Muscle layer of duodenum (tissue), 2 donors: ENCODE data around the gene HACE1.

Experiments
- H3K27ac ChIP-seq: one replicate; pipeline ENCODE4 v1.7.0; 2013; ENCODE audit warnings: mild to moderate bottlenecking, low read length
- H3K27me3 ChIP-seq: one replicate; pipeline ENCODE4 v1.7.0; 2013; ENCODE audit warnings: low read depth, mild to moderate bottlenecking, control low read depth, low read length
- H3K36me3 ChIP-seq, 2 donors: one replicate each; pipeline ENCODE4 v1.7.0; 2013; ENCODE audit warnings: low read length in 2 of 2, control low read depth in 1 of 2, mild to moderate bottlenecking in 1 of 2; ENCODE audit not compliant: insufficient read depth in 2 of 2, control insufficient read depth in 1 of 2
- H3K4me1 ChIP-seq, 2 donors: one replicate each; pipeline ENCODE4 v1.7.0; 2013; ENCODE audit warnings: low read length in 2 of 2, mild to moderate bottlenecking in 2 of 2, control low read depth in 1 of 2, moderate library complexity in 1 of 2; ENCODE audit not compliant: insufficient read depth in 2 of 2, control insufficient read depth in 1 of 2
- H3K4me3 ChIP-seq, 2 donors: one replicate each; pipeline ENCODE4 v1.7.0; 2013; ENCODE audit warnings: low read length in 2 of 2, low read depth in 1 of 2, mild to moderate bottlenecking in 1 of 2
- H3K9me3 ChIP-seq, 2 donors: one replicate each; pipeline ENCODE4 v1.7.0; 2013; ENCODE audit warnings: low read length in 2 of 2, control low read depth in 1 of 2, mild to moderate bottlenecking in 1 of 2; ENCODE audit not compliant: control insufficient read depth in 1 of 2
- donor health status: healthy.

The HACE1 gene

DNA sequence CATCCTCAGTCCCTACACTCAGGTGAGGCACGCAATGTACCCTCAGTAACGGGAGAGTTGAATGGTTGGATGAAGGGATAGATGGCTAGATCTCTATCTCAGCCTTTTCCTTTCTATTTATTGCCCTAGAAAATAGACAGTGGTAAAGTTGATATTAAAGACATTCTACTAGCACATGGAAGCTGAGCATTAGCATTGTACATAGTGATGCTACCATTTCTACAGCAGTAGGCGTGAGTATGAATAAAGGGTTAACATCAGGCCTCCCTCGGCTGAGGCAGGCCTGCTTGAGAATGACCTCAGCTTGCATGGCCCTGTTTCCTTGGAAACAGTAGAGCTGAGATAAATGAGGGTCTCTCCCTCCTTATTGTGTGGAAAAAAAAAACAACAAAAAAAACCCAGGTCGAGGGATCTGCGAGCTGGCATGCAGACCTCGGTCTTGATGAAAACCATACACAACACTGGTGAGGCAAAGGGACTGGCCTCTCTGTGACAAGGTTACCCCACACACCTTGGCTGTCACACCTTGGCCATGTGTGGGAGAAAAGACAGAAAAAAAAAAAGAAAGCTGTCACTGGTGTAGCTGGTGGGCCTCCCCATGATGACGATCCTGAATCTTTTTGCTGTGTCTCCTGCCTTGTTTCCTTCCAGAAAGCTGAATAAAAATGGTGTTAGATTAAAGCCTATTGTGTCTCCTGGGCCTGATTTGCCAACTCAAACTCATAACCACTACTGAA, 160.0 kb downstream of the HACE1 start:
- H3K9me3 ChIP-seq, result no peaks in the 10 kb centered on the region
- no peaks in the 10 kb centered on the region for H3K27me3 ChIP-seq
- no peaks in the 10 kb centered on the region for H3K4me1 ChIP-seq
- no peak overlapping the region for H3K27ac ChIP-seq
- no peaks in the 10 kb centered on the region for H3K36me3 ChIP-seq
- H3K4me3 ChIP-seq, result no peak overlapping the region

DNA sequence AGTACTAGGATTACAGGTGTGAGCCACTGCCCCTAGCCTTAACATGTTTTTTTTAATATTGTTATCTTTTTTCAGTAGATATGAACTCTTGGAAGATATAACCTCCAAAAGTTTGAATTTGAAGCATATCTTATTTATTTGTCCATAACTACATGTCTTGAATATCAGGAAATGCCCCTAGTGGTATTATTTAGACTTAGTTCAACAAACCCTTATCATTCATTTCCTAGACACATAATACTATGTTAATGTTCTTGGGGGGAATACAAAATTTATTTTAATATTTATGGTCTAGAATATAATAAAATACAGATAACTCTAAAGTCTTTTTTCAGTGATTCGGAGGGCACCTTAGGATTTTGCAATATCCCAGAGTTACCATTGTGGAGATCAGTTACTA, 160.7 kb downstream of the HACE1 start:
- Histone ChIP-seq H3K4me1 (no peaks in the 10 kb centered on the region), H3K27ac (no peak overlapping the region), H3K4me3 (no peak overlapping the region), H3K27me3 (no peaks in the 10 kb centered on the region), H3K36me3 (no peaks in the 10 kb centered on the region), H3K9me3 (no peaks in the 10 kb centered on the region)

DNA sequence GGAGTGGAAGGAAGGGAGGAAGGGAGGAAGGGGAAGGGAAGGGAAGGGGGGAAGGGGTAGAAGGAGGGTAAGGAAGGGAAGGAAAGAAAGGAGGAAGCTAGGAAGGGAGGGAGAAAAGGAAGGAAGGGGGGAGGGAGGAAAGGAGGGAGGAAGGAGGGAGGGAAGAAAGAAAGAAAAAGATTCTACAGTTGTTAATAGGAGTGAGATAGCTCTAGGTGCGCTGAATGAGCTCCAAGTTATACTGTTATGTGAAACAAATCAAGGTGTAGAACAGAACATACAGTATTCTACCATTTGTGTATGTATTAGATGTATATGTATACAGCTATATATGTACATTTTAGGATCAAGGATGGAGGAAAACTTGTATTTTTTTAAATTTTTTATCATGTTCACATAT, 167.7 kb downstream of the HACE1 start:
- Histone ChIP-seq H3K27ac (no peak overlapping the region), H3K4me1 (no peaks in the 10 kb centered on the region), H3K4me3 (no peak overlapping the region), H3K9me3 (no peaks in the 10 kb centered on the region), H3K36me3 (no peaks in the 10 kb centered on the region), H3K27me3 (no peaks in the 10 kb centered on the region)

DNA sequence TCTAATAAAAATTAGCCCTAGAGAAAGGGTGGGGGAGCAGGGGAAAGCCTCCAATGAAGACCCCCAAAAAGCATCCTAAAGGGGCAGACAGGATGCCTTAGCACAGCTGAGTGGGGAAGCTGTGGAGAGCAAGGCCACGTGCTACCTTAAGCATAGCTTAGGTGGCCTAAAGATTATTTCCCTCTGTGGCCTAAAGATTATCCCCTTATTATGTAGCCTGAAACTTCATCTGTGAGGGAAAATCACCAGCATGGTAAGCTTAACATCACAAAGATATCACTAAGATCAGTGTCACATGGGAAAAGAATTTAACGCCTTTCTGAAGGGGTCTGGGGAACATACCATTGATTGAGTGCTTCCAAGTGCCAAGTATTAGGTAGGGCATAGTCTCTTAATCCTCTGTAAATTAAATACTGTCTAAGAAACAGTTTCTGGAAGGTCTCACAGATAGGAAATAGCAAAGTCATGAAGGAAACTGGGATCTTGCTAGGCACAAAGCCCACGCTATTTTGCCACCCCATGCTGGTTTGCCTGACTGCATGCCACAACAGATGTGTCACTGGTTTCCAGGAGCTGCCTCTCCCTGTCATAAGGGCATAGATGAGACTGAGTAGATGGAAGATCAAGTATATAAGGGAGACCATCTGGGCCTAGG, 170.0 kb downstream of the HACE1 start:
- H3K27ac ChIP-seq, result no peak overlapping the region

DNA sequence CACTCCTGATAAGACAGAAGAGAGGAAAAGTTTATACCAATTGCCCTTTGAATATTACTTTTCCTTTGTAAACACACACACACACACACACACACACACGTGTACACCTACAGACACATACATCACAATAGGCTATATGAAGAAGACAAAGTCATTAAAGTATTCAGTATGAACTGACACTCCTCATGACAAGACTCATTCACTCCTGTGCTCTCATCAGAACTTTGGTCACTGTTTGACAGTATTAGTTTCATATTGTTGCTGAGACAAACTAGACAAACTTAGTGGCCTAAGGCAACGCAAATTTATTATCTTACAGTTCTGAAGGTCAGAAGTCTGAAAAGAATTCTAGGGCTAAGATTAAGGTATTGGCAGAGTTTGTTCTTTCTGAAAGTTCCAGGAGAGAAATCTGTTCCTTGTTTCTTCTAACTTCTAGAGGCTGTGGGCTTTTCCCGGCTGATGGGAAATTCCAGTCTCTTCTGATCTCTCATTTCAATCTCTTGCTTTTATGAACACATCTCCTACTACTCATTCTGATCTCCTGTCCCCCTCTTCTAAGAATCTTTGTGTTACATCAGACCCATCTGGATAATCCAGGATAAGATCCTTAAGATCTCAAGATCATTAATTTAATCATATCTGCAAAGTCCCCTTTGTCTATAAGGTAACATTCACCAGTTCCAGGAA, 171.3 kb downstream of the HACE1 start:
- Histone ChIP-seq H3K9me3 (no peaks in the 10 kb centered on the region), H3K27ac (no peak overlapping the region), H3K27me3 (no peaks in the 10 kb centered on the region), H3K4me1 (no peaks in the 10 kb centered on the region), H3K4me3 (no peak overlapping the region), H3K36me3 (no peaks in the 10 kb centered on the region)

More for the DNA sequence above, 170.0 kb downstream of the HACE1 start:
- Histone ChIP-seq H3K9me3 (no peaks in the 10 kb centered on the region), H3K27me3 (no peaks in the 10 kb centered on the region), H3K4me3 (no peak overlapping the region), H3K4me1 (no peaks in the 10 kb centered on the region), H3K36me3 (no peaks in the 10 kb centered on the region)

DNA sequence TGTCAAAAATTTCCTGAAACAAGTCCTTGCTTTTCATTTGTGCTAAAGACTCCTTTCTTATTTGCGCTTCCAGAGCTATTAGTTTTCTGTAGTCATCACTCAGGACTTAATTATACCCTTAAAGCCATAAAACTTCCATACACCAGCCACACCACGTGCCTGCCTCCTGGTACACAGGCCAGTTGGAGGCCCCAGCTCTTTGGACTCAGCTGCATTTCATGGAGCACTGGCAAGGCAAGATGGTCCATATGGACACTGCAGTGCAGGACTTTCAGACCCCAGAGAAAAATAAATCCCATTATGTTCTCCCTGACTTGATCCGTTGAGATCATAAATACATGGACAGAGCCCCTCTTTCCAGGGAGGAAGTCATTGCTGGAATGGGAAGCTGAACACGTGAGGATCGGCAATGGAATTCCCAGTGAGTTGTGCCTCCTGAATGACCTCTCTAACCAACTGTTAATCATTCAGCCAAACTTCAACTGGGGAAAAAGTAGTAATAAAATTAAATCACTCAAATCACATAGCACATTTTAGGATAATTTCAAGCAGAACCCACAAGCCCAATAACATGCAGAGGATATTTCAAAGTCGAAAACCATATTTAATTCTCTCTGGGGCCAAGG, 173.1 kb downstream of the HACE1 start:
- Histone ChIP-seq H3K27ac (no peak overlapping the region), H3K9me3 (no peaks in the 10 kb centered on the region), H3K4me1 (no peaks in the 10 kb centered on the region), H3K4me3 (no peak overlapping the region), H3K36me3 (no peaks in the 10 kb centered on the region), H3K27me3 (no peaks in the 10 kb centered on the region)

DNA sequence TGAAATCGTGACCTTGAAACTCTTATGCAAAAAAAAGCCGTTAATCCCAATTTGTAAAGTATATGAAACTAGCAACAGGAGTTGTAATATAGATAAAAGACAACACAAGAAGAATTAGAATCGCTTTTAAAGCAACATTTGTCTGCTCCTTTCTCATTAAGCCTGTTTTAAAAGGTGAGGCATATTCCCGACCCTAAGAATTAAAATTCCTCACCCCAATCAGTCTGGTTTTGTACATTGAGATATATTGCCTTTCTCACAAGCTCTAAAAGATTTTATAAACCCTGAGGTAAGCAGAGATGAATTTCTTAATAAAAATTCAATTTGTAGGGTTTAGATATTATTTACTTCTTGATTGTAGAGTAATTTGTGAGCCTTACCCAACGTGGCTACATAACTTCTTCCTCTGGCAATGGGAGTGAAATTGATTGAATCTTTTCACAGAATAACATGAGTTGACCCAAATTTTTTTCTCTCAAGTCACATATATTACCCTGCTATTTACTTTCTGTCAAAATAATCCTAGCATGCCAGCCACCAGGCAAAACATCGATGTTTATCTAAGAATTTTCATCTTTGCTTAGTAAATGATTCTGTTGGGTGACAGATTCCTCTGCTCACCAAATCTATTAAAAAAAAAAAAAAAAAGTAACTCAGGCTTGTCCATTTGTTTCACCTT, 173.7 kb downstream of the HACE1 start:
- no peak overlapping the region for H3K27ac ChIP-seq
- H3K9me3 ChIP-seq, result no peaks in the 10 kb centered on the region
- no peak overlapping the region for H3K4me3 ChIP-seq
- no peaks in the 10 kb centered on the region for H3K27me3 ChIP-seq
- no peaks in the 10 kb centered on the region for H3K36me3 ChIP-seq
- H3K4me1 ChIP-seq, result no peaks in the 10 kb centered on the region

DNA sequence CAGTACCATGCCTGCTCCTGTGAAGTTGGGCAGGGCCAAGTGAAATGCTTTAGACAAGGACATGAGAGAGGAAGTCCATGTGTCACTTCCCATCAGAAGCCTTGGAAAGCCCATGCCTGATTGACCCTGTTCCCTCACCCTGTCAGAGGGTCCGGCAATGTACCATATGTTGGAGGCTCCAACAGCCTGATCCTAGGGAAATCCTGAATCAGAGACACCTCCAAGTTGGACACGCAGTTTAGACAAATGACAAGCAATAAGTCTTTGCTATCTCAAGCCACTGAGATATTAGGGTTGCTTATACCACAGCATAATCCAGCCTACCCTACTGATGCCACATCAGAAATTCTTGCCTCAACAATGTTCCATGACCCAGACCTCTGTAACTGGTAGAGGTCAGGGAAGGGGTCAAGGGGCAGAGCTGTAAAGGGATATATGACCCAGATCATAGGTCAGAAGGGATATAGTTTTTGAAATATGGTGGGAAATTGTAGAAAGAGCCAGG, 174.8 kb downstream of the HACE1 start:
- H3K27me3 ChIP-seq, result no peaks in the 10 kb centered on the region
- no peak overlapping the region for H3K27ac ChIP-seq
- no peaks in the 10 kb centered on the region for H3K36me3 ChIP-seq
- H3K4me3 ChIP-seq, result no peak overlapping the region
- no peaks in the 10 kb centered on the region for H3K9me3 ChIP-seq
- H3K4me1 ChIP-seq, result no peaks in the 10 kb centered on the region

DNA sequence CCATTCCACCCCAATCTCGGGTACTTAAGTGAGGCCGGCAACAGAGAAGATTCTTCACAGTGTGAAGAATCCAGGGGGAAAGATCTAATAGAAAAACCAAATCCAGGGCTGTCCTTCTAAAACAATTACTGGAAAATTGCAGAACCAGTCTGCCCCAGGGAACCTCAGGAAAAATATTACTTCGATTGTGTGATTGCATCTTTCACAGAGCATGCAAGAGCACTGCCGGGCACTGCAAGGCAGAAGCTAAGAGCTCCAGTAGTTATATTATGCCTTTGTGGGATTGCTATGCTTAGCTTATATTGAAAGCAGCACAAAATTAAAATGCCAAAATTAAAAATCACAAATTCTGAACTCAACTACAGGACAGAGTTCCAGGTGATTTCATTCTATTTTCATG, 175.9 kb downstream of the HACE1 start:
- Histone ChIP-seq H3K27me3 (no peaks in the 10 kb centered on the region), H3K27ac (no peak overlapping the region), H3K4me1 (no peaks in the 10 kb centered on the region), H3K9me3 (peaks cover 0 to 4% of the 10 kb centered on the region in 2 donors), H3K4me3 (no peak overlapping the region), H3K36me3 (no peaks in the 10 kb centered on the region)

DNA sequence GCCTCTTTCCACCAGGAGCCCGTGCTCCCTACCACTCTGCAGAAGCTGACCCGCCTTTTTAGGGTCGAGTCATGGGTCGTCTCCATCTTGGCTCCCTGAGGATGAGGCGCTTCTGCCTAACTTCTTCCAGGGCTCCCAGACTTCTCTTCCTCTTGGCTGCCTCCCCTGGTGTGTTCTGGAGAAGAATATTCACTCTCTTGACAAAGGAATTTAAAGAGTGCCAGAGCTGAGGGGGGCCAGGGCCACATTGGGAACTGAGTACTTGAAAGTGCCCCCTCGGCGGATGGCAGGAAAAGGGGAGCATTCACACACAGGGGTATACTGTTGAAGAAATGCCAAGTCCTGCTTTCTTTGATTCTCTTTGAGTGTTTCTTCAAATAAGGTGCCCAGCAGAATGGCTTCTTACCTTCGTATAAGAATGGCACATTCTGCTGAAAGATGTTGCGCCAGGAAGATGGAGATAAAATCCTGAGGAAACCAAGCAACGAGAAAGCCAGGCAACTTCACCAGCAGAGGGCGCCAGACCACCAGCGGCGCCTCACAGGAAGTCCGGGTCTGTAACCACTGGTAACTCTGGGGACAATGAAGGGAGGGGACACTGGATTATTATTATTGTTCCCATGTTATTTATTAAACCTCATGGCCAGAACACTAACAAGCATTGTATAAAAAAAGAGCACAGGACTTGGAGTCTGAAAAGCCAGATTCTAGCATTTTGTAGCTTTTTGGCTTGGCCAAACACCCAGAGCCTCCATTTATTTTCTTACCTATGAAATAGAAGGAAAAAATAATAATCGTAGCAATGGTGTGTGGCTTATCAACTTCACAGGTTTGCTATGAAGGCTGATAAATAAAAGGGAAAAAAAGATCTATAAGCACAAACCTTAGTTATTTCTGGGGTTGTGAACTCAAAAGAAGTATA, 176.7 kb downstream of the HACE1 start:
- Histone ChIP-seq H3K27me3 (no peaks in the 10 kb centered on the region), H3K36me3 (no peaks in the 10 kb centered on the region), H3K9me3 (peaks cover 0 to 7% of the 10 kb centered on the region in 2 donors), H3K4me1 (no peaks in the 10 kb centered on the region), H3K4me3 (no peak overlapping the region), H3K27ac (no peak overlapping the region)
